Lung microvascular endothelial cell (primary cell): ENCODE measurements around the gene TMLHE. TPM values are rescaled to one million over a fixed set of nuclear protein-coding genes. Genes with fewer than 3 reads are reported as not detected.
A peak's percentile ranks its signal among the peaks of the same experiment; 100 is the strongest.
"Not testable (repeated sequence)": the region's sequence is repeated elsewhere in the genome, so short reads cannot be mapped to it uniquely, and the experiment has no call there.

Source experiments
- DNase-seq, 2 donors: peaks; one replicate each; pipeline versions ENCODE4 v3.0.0 to v3.0.0-alpha.2; 2010; ENCODE audit warnings: low read depth in 2 of 2
- total RNA-seq: library from RNA; depleted of rRNA; stranded (reverse); fragments of >200 nt; gene quantifications from 2 replicates; pipeline ENCODE4 v1.2.1, GENCODE V29; 2014

TMLHE gene, protein sequence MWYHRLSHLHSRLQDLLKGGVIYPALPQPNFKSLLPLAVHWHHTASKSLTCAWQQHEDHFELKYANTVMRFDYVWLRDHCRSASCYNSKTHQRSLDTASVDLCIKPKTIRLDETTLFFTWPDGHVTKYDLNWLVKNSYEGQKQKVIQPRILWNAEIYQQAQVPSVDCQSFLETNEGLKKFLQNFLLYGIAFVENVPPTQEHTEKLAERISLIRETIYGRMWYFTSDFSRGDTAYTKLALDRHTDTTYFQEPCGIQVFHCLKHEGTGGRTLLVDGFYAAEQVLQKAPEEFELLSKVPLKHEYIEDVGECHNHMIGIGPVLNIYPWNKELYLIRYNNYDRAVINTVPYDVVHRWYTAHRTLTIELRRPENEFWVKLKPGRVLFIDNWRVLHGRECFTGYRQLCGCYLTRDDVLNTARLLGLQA
- 6.1 and 7.3 TPM in 2 replicates for total RNA-seq

DNA sequence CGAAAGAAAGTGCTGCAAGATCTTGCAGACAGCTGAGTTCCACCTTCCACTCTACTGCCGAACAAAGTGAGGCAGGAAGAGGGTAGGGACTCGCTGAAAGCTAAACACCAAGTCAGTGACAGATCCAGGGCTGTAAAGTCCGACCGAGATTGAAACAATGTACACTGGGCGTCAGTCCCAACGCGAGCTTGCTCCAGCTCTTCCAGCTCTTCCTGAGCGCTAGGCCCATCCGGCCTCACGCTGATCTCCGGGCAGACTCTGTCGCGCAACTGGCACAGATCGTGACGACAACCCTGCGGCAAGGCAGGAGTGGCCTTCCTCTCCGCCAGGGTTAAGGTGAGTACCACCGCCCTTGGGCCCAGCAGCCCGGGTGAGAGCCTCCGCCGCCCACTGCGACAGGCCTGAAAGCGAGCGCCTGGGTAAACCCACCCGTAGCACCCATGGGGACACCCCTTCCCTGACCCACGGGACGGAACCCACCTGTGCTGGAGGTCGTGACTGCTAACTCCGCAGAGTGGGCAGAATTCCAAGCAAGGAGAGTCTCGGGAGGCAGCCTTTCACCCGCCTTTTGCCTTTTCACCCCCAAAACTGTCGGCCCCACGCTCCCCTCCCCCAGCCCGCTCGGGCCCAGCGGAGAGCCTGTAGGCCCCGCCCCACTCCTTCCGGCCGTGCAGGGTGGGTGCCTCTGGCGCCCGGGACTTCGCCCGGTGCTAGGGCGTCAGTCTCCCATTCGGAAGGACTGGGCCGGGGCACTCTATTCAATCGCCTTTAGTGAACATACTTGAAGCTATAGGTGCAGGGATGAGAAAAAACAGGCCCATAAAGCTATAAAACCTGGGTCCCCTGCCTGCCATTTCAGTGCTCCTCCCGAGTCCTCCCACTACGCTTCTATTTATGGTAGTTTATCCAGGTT, at the start of gene TMLHE, which contains the start of gene SPRY3:
Gene TMLHE (minus strand): TSS at position 641 of the 913 bp plus-strand sequence. CDS start 67,676 bp downstream, outside the sequence.
Gene SPRY3 (plus strand): TSS at position 275 of the 913 bp plus-strand sequence.
- peak; percentile 64 to 81 for DNase-seq

DNA sequence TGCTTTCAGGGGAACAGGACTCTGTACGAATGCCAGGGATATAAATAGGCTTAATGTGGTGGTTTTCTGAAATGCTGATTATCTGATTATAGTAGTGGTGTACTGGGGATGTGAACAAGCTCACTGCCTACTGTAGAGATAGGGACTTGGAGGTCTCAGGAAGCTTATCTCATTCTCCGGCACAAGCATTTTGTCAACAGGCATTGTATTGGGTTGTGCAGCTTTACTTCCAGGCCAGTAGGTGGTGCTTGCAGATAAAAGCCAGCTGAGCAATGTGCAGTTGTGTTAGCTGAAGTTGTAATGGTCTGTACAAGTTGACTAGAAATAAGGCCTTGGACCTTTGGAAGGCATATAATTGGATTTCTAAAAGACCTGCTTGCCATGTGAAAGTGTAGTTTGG, 49.5 kb upstream of the TMLHE start:
- no peak for DNase-seq

DNA sequence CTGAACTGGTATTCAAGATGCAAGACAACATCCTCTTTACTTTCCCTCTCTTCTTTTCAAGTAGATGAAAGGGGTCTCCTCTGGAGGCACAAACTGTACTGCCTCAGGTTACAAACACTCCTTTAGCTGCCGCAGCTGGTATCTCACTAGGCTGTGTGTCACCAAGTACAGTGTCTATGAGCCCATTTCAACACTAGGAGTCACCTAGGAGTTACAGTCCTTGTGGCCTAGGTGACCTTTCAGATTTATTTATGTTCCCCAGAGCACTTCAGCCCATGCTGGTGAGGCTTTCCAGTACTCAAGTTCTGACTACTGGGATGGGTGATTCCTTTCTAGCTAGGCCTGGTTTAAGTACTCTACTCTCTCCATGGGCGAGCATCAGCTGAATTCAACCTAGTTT, 32.4 kb upstream of the TMLHE start:
- no peak for DNase-seq

DNA sequence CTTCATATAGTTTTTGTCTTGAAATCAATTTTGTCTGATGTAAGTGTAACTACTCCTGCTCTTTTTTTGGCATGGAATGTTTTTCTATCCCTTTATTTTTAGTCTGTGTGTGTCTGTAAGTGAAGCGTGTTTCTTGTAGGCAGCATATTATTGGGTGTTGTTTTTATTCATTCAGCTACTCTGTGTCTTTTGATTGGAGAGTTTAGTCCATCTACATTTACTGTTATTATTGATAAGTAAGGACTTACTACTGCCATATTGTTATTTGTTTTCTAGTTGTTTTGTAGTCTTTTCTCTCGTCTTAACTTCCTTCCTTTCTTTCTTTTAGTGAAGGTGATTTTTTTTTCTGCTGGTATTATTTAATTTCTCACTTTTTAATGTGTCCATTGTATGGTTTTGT, 30.5 kb upstream of the TMLHE start:
- DNase-seq: no peak

DNA sequence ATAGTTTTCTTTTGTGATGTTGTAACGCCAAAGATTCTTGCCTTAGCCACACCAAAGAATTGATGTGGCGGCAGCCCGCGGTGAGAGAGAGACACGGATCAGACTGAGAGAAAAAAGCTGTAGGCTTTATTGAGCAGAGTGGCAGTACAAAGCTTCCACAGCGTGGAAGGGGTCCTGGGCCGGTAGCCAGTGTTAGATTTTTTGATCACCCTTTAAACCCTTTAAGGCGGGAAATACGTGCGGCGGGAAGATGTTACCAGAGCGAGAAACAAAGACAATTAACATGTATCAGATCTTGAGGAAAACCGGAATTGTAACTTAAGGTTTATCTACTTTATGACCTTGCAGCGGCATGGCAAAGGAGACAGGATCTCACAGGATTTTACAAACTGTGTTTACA, 28.6 kb upstream of the TMLHE start:
- not testable (repeated sequence) for DNase-seq

DNA sequence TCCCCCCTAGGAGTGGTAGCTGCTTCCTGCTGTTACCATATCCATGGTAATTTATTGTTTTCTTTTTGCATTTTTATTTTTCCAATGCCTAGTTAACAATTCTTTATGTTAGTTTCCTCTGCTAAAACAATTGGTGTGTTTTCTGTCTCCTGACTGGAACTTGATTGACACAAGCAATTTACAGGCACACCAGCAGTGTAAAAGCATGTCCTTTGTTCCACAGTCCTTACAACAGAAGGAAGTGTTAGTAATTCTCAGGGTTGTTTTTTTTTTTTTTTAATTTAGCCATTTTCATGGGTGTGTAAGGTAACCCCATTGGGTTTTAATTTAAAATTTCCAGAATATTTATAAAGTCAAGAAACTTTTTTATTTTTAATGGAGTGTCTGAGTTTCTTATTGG, 25.0 kb upstream of the TMLHE start:
- DNase-seq: peak in 1 of 2 donors; percentile 6

DNA sequence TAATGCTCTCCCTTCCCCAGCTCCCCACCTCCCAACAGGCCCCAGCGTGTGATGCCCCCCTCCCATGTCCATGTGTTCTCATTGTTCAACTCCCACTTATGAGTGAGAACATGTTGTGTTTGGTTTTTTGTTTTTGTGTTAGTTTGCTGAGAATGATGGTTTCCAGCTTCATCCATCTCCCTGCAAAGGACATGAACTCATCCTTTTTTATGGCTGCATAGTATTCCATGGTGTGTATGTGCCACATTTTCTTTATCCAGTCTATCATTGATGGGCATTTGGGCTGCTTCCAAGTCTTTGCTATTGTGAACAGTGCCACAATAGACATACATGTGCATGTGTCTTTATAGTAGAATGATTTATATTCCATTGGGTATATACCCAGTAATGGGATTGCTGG, 22.3 kb upstream of the TMLHE start:
- not testable (repeated sequence) for DNase-seq

DNA sequence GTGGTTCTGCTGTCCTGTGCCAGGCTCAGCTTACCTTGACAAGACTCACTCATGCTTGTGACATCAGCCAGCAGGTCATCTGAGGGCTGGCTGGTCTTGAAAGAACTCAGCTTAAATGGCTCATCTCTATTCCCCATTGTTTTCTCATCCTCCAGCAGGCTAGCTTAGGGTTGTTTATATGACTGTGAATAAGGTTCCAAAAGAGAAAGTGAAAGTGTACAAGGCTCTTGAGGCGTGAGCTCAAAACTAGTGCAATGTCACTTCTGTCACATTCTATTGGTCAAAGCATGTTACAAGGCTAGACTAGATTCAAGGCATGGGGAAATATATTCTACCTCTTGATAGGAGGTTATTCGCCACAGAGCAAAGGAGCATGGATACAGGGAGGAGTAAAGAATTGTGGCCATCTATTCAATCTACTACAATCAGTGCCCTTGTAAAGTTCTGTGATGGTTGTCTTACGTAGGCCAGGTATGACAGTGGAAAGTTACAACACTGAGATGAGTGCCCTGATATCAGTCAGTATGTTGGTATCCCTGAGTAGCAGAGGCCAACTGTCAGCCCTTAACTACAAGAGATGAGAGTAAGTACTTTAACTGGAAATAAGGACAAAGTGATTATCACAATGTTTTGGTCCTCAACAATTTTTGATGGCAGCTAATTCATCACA, 19.8 kb upstream of the TMLHE start:
- DNase-seq: peak; percentile 28 to 66

DNA sequence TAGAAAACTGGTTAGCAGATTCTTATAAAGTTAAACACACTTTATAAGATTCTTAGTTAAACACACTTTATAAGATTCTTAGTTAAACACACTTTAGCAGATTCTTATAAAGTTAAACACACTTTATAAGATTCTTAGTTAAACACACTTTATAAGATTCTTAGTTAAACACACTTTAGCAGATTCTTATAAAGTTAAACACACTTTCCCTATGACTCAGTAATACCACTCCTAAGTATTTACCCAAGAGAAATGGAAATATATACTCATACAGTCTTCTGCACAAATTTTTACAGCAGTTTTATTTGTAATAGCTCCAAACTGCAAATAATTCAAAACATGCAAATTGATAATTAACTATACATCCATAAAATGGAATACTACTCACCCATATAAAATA, 7.4 kb upstream of the TMLHE start:
- not testable (repeated sequence) for DNase-seq

DNA sequence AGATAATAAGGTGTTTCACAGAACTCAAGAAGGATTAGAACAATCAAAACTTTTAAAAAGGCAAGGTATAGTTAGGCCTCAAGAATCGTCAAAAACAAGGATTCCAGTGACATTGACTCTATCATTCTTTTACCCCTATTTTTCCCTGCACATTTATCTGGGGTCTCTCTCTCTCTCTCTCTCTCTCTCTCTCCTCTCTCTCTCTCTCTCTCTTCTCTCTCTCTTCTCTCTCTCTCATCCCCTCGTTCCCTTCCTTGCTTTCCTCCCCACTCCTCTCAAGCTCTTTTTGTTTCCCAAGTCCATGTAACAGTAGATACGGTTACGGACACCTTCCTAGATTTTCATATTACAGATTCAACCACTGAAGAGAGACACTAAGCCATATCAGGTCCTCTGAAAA, 3.2 kb upstream of the TMLHE start:
- no peak for DNase-seq

DNA sequence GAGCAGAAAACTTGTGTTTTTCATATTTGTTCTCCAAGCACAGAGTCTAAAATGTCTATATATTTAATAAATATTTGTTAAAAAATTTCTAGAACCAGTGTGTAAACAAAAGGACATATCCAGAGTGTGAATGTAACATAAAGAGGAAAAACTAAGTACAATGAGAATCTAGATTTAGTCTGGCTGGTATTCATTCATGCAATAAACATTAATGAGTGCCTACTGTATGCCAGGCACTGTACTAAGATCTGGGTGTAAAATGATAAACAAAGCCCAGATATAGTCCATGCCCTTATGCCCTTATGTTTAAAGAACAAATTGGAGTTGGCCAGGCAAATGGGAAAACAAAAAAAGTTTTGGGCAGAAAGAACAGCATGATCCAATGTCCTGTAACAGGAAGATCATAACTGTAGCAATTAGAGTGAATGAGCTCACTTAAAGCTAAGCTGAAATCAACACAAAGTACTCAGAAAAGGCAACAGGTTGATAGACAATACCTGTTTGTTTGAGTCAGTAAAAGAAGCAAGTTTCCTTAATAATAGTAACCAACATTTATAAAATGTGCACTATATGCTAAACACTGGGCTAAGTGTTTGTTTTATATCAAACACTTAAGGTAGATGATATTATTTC, 1.3 kb upstream of the TMLHE start:
- no peak for DNase-seq

DNA sequence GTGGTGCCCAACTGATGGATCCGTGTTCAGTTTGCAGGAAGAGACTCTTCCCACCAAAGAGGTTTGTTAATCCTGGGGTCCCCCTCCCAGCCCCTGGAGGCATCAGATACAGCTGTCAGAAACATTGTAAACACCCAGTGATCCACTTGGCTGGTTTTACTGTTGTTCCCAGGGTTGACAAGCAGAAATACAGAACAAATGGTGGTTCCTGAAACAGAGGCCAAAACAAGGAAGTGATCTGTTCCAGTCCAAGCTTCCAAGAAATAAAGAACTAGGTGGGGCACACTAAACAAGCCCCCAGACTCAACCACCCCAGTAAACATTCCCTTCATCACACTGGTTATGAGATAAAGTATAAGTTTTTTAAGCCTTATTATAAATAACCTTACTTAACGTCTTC, 1.4 kb downstream of the TMLHE start:
- DNase-seq: no peak

DNA sequence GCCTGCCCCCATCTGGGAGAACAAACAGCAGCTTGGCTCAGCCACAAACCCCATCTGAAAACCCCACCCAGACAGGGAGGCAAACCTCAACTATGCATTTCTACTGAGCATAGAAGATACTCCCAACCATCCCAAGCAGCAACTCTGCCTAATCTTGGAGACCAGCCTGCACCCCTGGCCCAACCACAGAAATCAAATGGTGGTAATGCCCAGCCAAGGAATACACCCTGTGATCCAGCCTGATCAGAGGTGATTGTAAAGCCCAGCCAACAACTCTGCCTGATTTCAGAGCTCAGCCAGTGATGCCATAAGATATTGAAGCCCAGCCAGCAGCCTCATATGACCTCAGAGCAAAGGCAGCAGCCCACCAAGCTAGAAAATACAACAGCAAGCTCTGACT, 19.8 kb downstream of the TMLHE start:
- no peak for DNase-seq

DNA sequence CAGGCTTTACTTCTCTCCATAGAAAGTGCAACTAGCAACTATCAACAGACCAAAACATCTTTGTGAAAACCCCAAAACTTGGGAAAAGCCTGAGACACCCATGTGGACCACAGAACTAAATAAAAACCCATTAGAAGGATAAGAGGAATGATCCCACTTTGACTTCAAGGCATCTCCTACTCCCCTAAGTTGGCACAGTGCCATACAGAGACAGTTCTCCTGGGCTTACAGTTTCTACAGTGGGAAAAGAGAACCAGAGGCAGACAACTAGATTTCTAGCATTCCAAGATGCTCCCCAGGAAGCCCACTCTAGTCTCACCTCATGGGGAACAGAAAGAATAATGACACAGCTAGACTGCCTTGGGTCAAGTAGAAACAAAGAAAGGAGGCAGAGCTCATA, 20.4 kb downstream of the TMLHE start:
- DNase-seq: no peak

DNA sequence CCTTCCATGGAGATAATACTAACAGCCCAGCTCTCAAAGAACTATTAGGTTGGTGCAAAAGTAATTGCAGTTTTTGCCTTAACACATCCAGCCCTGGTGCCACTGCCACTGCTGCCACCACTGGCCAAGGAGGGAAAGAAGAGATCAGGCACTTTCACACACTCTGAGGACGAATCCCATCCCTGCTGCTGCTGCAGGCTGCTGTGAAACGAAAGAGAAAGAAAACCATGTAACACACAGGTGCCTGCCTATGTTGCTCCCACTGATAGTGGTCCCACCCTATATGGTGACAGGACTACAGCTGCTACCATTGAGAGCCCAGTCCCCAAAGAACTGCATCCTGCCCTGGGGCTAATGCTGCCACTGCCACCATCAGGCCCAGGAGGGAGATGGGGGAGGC, 35.1 kb downstream of the TMLHE start:
- no peak for DNase-seq

DNA sequence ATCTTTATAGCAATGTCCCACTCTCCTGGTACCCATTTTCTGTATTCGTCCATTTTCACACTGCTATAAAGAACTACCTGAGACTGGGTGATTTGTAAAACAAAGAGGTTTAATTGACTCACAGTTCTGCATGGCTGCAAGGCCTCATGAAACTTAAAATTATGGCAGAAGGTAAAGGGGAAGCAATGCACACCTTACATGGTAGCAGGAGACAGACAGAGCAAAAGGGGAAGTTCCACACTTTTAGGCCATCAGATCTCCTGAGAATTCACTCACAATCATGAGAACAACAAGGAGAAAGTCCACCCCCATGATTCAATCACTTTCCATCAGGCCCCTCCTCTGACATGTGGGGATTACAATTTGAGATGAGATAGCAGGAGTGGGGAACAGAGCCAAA, 49.7 kb downstream of the TMLHE start:
- no peak for DNase-seq

DNA sequence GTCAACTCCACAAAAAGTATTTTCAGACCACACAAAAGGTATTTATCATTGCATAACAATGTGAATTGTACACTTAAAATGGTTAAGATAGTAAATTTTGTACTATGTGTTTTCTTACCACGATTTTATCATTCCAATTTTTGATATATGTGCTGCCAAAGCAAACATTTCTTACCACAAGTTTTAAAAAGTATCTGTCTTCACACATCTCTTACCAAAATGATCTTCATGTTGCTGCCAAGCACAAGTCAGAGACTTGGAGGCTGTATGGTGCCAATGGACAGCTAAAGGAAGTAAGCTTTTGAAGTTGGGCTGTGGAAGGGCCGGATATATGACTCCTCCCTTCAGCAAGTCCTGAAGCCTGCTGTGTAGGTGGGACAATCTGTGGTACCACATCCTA, 67.9 kb downstream of the TMLHE start:
- no peak for DNase-seq

DNA sequence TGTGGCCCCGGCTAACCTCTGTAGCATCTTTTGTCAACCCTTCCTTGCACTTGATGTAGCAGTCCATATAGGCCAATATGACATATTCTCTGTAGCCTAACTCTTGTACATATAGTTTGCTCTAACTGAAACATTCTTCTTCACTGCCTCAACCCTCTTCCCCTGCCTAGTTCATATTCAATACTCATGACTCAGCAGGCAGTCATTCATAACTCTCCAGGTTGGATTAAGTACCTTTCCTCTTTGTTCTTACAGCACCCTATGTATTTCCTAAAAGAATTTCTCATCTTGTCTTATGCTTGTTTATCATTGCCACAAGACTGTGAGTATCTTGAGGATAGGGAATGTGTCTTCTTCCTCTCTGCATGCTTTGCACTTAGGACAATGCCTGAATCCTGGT, 76.9 kb downstream of the TMLHE start:
- no peak for DNase-seq

DNA sequence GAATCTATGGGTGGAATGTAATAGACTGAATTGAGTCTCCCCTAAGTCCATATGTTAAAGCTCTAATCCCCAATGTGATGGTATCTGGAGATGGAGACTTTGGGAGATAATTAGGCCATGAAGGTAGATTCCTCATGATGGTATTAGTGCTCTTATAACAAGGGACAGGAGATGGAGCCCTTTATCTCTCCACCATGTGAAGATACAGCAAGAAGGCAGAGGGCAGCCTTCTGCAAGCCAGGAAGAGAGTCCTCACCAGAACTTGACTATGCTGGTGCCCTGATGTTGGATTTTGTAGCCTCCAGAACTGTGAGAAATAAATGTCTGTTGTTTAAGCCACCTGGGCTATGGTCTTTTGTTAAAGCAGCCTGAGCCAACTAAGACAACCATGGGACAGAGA, 78.0 kb downstream of the TMLHE start:
- peak in 1 of 2 donors; percentile 7 for DNase-seq

DNA sequence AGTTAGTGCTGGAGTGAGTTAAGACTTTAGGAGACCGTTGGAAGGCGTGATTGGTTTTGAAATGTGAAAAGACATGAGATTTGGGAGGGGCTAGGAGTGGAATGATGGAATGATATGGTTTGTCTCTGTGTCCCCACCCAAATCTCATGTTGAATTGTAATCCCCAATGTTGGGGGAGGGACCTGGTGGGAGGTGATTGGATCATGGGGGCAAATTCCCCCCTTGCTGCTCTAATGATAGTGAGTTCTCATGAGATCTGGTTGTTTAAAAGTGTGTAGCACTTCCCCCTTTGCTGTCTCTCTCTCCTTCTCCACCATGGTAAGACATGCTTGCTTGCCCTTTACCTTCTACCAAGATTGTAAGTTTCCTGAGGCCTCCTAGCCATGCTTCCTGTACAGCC, 85.7 kb downstream of the TMLHE start:
- DNase-seq: not testable (repeated sequence)

DNA sequence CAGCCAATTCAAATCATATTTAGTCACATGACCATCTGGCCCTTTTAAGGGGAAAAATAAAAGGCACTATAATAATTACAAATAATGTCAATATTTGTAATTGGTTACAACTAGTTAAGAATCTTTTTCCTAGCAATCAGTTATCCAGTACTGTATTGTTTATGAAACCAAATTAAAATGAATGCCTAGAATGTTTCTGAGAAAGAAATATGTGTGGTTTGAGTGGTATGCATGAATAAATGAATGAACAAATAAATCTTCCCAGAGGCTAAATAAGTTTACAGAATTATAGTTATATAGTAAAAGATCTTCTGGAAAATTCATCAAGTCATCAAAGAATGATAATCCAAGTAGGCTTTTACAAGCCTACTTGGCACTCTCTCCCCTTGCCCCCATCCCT, 98.5 kb downstream of the TMLHE start:
- no peak for DNase-seq
